SU-DHL-6 (cell line): ENCODE measurements around the gene STIM2.

Experiments
- CTCF ChIP-seq: fragments of 200-600 bp; sonication (generic); IDR thresholded peaks from one replicate; pipeline ENCODE4 v1.5.1; 2017; ENCODE audit warnings: antibody characterized with exemption, mild to moderate bottlenecking, low read length, moderate library complexity; ENCODE audit not compliant: insufficient read depth, poor library complexity, severe bottlenecking
- EZH2phosphoT487 ChIP-seq: fragments of 200-600 bp; sonication (generic), shearing (Covaris generic); conservative IDR thresholded peaks from 2 replicates; pipeline ENCODE4 v1.6.1; 2018; ENCODE audit warnings: mild to moderate bottlenecking, antibody characterized with exemption, low read length, moderate library complexity, mixed read lengths

DNA sequence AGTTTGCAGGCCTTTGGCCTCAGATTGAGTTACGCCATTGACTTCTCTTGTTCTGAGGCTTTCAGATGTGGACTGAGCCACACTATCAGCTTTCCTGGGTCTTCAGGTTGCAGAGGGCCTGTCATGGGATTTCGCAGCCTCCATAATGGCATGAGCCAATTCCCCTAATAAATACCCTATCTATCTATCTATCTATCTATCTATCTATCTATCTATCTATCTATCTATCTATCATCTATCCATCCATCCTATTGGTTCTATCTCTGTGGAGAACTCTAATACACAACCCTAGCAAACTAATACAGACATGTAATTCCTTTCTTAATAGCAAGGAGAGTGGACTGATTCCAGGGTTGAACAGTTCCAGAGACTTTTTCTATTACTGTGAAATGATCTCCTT lies 9.5 kb upstream of the STIM2 start:
- TF ChIP-seq CTCF (no peak), EZH2phosphoT487 (no peak)
